K562 (cell line): ENCODE data around the gene GPD1L. TPM values are rescaled to one million over a fixed set of nuclear protein-coding genes. Genes with fewer than 3 reads are reported as not detected.

Source experiments
- ATAC-seq: fragments of 200-7000 bp; cut with Tn5 transposase; 3 replicates; pipeline ENCODE4 v1.9.1; 2020; ENCODE audit warnings: moderate library complexity
- BruUV-seq: library from RNA; stranded (reverse); fragments of 400-500 nt; replicated peaks from 2 replicates; lab custom pipeline; 2021; lab: Mats Ljungman, UMichigan
- CTCF ChIA-PET: fragments of 300-600 bp; formaldehyde crosslinking; extraction: SDS; loops from one replicate; lab custom pipeline; 2021; ENCODE audit warnings: low intra/inter-chr PET ratio; lab: Yijun Ruan, JAX
- POLR2A ChIA-PET: fragments of 300-600, 350-650 bp; sonication (Branson Sonifier 250); formaldehyde crosslinking; extraction: SDS; loops from one replicate; lab custom pipeline; 2021; ENCODE audit warnings: antibody characterized with exemption, inconsistent platforms; lab: Yijun Ruan, JAX
- DNase-seq, 4 experiments: peaks; one replicate each; pipeline versions ENCODE4 v3.0.0 to v3.0.0-alpha.2; 2011 to 2018; ENCODE audit warnings: low spot score in 3 of 4, mixed read lengths in 3 of 4; ENCODE audit errors: extremely low read depth in 1 of 4
- FAIRE-seq: peaks from 2 replicates; lab custom pipeline; 2011; peaks lifted over from hg19 to GRCh38; lab: Jason Lieb, UNC
- H2AFZ ChIP-seq: 2 replicates; pipeline ENCODE4 v1.6.0; 2011; ENCODE audit warnings: low read depth, low read length, control low read depth, inconsistent platforms
- H3K27ac ChIP-seq: fragments of 200-600 bp; 3 replicates; pipeline ENCODE4 v1.8.0; 2011; ENCODE audit warnings: low read depth, mild to moderate bottlenecking, control low read depth, inconsistent platforms, low read length, moderate library complexity, mixed read lengths; ENCODE audit errors: extremely low read depth
- H3K27me3 ChIP-seq, 2 experiments: fragments of 300-600 bp in 1 of 2; 2 replicates in 1 of 2; 3 replicates in 1 of 2; pipeline versions ENCODE4 v1.6.0 to v1.8.0; 2011; ENCODE audit warnings: inconsistent platforms in 2 of 2, low read length in 2 of 2, mild to moderate bottlenecking in 1 of 2, mixed read lengths in 1 of 2, moderate library complexity in 1 of 2; ENCODE audit not compliant: control insufficient read depth in 2 of 2, insufficient read depth in 2 of 2
- H3K36me3 ChIP-seq: fragments of 300-600 bp; 3 replicates; pipeline ENCODE4 v1.8.0; 2011; ENCODE audit warnings: mild to moderate bottlenecking, low read length, inconsistent platforms; ENCODE audit not compliant: control insufficient read depth, insufficient read depth
- H3K4me1 ChIP-seq, 2 experiments: fragments of 200-600 bp in 1 of 2; replicated peaks in 1 of 2; 2 replicates in 1 of 2; 3 replicates in 1 of 2; pipeline versions ENCODE4 v1.5.1 to v1.8.0; 2011; ENCODE audit warnings: inconsistent platforms in 2 of 2, low read length in 2 of 2, mild to moderate bottlenecking in 1 of 2, mixed read lengths in 1 of 2, moderate library complexity in 1 of 2; ENCODE audit not compliant: control insufficient read depth in 2 of 2, insufficient read depth in 2 of 2
- H3K4me2 ChIP-seq: 2 replicates; pipeline ENCODE4 v1.6.1; 2011; ENCODE audit warnings: low read length, control low read depth, inconsistent platforms, mixed read lengths; ENCODE audit not compliant: insufficient read depth
- H3K4me3 ChIP-seq: fragments of 200-600 bp; sonication (generic), shearing (Covaris generic); 2 replicates; pipeline ENCODE4 v1.5.1; 2016; ENCODE audit warnings: control low read depth, inconsistent platforms
- H3K79me2 ChIP-seq: fragments of 200-600 bp; 3 replicates; pipeline ENCODE4 v1.8.0; 2011; ENCODE audit warnings: low read length, inconsistent platforms; ENCODE audit not compliant: control insufficient read depth, insufficient read depth
- H3K9ac ChIP-seq, 2 experiments: 2 replicates each; pipeline versions ENCODE4 v1.6.0 to v1.6.1; 2011; ENCODE audit warnings: low read depth in 2 of 2, low read length in 2 of 2, control low read depth in 1 of 2, inconsistent platforms in 1 of 2, mild to moderate bottlenecking in 1 of 2, mixed read lengths in 1 of 2; ENCODE audit not compliant: insufficient read depth in 1 of 2
- H3K9me1 ChIP-seq: one replicate; pipeline ENCODE4 v1.6.0; 2011; ENCODE audit warnings: inconsistent platforms, mild to moderate bottlenecking, low read length, moderate library complexity; ENCODE audit not compliant: control insufficient read depth, insufficient read depth
- H3K9me3 ChIP-seq: replicated peaks from 2 replicates; pipeline ENCODE4 v1.5.1; 2011; ENCODE audit warnings: low read depth, low read length, inconsistent platforms; ENCODE audit not compliant: control insufficient read depth, insufficient read depth
- H4K20me1 ChIP-seq: replicated peaks from 2 replicates; pipeline ENCODE4 v1.6.1; 2011; ENCODE audit warnings: low read length, inconsistent platforms, mixed read lengths; ENCODE audit not compliant: control insufficient read depth, insufficient read depth
- ARNT ChIP-seq, 2 experiments: fragments of 450-650 bp; IDR thresholded peaks; 2 replicates each; pipeline ENCODE4 v1.6.1; 2016; ENCODE audit warnings: mild to moderate bottlenecking in 1 of 2
- C11orf30 ChIP-seq: fragments of 450-650 bp; IDR thresholded peaks from 2 replicates; pipeline ENCODE4 v1.6.1; 2016; ENCODE audit warnings: low read depth, mild to moderate bottlenecking
- MAFF ChIP-seq: IDR thresholded peaks from 2 replicates; pipeline ENCODE4 v1.6.1; 2012; ENCODE audit warnings: low read length, improper control_type of control experiment
- MAFG ChIP-seq: fragments of 450-650 bp; conservative IDR thresholded peaks from 2 replicates; pipeline ENCODE4 v1.6.1; 2016; ENCODE audit warnings: missing genetic modification characterization, missing compliant biosample characterization
- MAFK ChIP-seq: IDR thresholded peaks from 2 replicates; pipeline ENCODE4 v1.6.1; 2011; ENCODE audit warnings: low read length, improper control_type of control experiment
- ZNF316 ChIP-seq: fragments of 450-650 bp; IDR thresholded peaks from 2 replicates; pipeline ENCODE4 v1.6.1; 2016
- WGBS: fragments of 100-300 bp; shearing (Covaris generic); methylation state at CpG from one replicate; pipeline ENCODE4 v1.1.6; 2016; ENCODE audit warnings: low coverage, mixed read lengths; ENCODE audit not compliant: insufficient coverage; ENCODE audit errors: missing lambda C conversion rate; 5-methylcytosine and 5-hydroxymethylcytosine counted together
- in situ Hi-C: fragments of 300-500 bp; cut with MboI; formaldehyde crosslinking; loops from 4 replicates; pipeline ENCODE4 v1.15.0; 2018; ENCODE audit warnings: inconsistent platforms, mixed read lengths
- intact Hi-C: fragments of 100-400 bp; cut with micrococcal nuclease; formaldehyde crosslinking; loops from 2 replicates; pipeline ENCODE4 v1.14.2; 2022
- polyA plus RNA-seq, 8 experiments: library from polyadenylated mRNA; depleted of rRNA in 4 of 8; stranded (reverse) in 5 of 8; unstranded in 3 of 8; fragments of >200 nt; fragmentation: Nextera tagmentation in 2 of 8; fragmentation: Illumina TruSeq in 1 of 8; extraction: Ambion mirVana in 2 of 8; extraction: Trizol in 1 of 8; gene quantifications; 2 replicates each; pipeline versions ENCODE4 v1.2.1 to v1.2.3, GENCODE V29; 2011 to 2014; ENCODE audit warnings: inconsistent platforms in 1 of 8, missing spikeins in 1 of 8
- total RNA-seq, 7 experiments: library from RNA; depleted of rRNA in 6 of 7; stranded (reverse); fragments of >200 nt in 6 of 7; fragmentation: Illumina TruSeq in 2 of 7; extraction: Trizol in 2 of 7; gene quantifications; 2 replicates each; pipeline versions ENCODE4 v1.2.1 to v1.2.3, GENCODE V29; 2011 to 2021; ENCODE audit warnings: low replicate concordance in 1 of 7
- TF ChIP-seq, protein P1 (sequence below): IDR thresholded peaks from 2 replicates; pipeline ENCODE4 v1.6.1; 2012; ENCODE audit warnings: low read depth, low read length, improper control_type of control experiment, borderline replicate concordance

Gene GPD1L
- total and polyA plus RNA-seq, 9 of the 15 experiments (the other 6 are each of a cell fraction or from before 2014, with no cell fraction given): 1.6 to 17.3 (median 12.3) TPM

DNA sequence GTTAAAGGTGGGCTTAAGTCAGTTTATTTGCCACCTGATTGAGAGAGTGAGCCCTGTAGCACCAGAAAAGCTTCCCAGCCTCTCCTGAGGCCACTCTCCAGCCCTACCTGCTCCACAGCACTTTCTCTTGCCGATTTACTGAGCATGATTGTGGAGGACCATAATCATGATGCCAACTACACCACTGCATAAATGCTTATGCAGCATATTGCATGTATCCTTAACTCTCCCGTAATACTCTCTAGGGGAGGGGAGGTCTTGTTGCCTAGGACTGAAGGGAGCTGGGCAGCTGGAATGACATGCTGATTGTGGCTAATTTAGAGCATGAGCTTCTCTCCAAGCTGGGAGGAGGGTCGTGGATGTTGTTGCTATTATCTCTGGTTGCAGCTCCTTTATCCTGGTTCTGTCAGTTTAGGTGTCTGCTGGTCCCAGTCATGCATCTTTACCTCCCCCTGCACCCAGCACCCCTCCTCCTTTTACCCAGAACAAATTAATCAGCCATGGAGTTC is 54.3 kb downstream of the GPD1L start:
- DNase-seq (no peak), FAIRE-seq (peak; percentile 61), ATAC-seq (no peak)
- H4K20me1 ChIP-seq: no peaks in the 10 kb centered on the region
- no TSS peak for BruUV-seq
- CTCF ChIA-PET: no interaction called here
- H3K4me3 ChIP-seq: no peak overlapping the region
- H3K9me3 ChIP-seq: no peaks in the 10 kb centered on the region
- H3K27ac ChIP-seq: no peak overlapping the region
- H3K4me2 ChIP-seq: no peak overlapping the region
- no peaks in the 10 kb centered on the region for H3K9me1 ChIP-seq
- WGBS: 8% methylated on average over 3 of the region's 3 CpGs
- no peak overlapping the region for H2AFZ ChIP-seq
- POLR2A ChIA-PET: no interaction called here
- H3K4me1 ChIP-seq: no peaks in the 10 kb centered on the region
- no peaks in the 10 kb centered on the region for H3K36me3 ChIP-seq
- H3K9ac ChIP-seq: no peak overlapping the region
- no peaks in the 10 kb centered on the region for H3K27me3 ChIP-seq
- TF ChIP-seq MAFG (tag): peak; percentile 69
- peak; percentile 44; the same call in 1 of the 2 replicates for TF ChIP-seq MAFK
- TF ChIP-seq, protein P1, sequence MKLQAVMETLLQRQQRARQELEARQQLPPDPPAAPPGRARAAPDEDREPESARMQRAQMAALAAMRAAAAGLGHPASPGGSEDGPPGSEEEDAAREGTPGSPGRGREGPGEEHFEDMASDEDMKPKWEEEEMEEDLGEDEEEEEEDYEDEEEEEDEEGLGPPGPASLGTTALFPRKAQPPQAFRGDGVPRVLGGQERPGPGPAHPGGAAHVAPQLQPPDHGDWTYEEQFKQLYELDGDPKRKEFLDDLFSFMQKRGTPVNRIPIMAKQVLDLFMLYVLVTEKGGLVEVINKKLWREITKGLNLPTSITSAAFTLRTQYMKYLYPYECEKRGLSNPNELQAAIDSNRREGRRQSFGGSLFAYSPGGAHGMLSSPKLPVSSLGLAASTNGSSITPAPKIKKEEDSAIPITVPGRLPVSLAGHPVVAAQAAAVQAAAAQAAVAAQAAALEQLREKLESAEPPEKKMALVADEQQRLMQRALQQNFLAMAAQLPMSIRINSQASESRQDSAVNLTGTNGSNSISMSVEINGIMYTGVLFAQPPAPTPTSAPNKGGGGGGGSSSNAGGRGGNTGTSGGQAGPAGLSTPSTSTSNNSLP: no peak
- peak; percentile 62 for TF ChIP-seq C11orf30
- no peak for TF ChIP-seq ARNT (IDR thresholded peaks at IDR 0.05)
- 0 out of 2 replicates have a peak, but pooled peaks have one; percentile 22 for TF ChIP-seq MAFF
- peak; percentile 81 for TF ChIP-seq ZNF316
- intact Hi-C loops: no loop called here
- in situ Hi-C loops: no loop called here
- no peaks in the 10 kb centered on the region for H3K79me2 ChIP-seq
